HUDEP-2 (cell line): Measurements from ENCODE around the gene EPHB4.

Source experiments
- DNase-seq, 76 experiments: peaks; one replicate each; lab custom pipeline; 2025; ENCODE audit not compliant: unreplicated experiment in 76 of 76; lab: John Stamatoyannopoulos, UW

Gene EPHB4

DNA sequence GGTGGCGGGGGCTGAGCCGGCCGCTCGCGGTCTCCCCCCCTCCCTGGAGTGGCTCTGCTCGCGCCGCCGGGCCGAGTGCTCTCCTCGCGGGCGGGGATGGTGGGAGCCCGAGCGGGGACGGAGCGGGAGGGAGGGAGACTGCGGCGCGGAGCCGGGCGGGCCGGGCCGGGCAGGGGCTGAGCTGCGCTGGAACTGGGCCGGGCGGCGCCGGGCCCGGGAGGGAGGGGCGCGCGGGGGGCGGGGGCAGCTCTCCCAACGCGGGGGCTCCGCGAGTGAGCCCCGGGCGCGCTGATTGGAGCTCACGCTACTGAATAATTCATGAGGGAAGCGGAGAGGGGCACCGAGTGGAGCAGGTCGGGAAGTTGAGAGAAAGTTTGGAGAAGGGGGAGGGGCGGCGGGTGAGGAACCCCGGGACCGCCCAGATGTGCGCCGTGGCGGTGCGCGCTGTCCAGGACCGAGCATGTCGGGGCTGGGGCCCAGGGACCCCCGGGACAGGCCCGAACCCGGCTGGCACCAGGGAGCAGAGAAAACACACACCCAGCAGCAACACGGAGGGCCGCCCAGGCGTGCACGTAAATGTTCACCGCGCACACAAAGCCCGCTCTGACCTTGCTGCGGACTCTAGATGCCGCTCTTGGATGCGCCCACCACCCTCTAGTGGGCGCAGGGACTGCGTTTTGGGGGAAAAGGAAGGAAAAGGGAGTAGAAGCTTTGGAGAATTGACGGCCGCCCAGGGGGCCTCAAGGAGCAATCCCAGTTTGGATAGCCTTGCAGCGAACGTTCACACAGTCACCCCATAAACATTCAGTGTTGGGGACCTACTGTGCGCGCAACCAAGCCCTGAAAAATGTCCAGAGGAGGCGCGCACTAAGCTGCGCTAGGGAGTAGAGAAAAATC, at the start of gene EPHB4:
TSS of gene EPHB4 (minus strand) at position 194 of the 897 bp plus-strand sequence. CDS start 493 bp downstream, outside the sequence.
- peak in 72 of 76 experiments; percentile 36 to 87 (median 76) for DNase-seq

DNA sequence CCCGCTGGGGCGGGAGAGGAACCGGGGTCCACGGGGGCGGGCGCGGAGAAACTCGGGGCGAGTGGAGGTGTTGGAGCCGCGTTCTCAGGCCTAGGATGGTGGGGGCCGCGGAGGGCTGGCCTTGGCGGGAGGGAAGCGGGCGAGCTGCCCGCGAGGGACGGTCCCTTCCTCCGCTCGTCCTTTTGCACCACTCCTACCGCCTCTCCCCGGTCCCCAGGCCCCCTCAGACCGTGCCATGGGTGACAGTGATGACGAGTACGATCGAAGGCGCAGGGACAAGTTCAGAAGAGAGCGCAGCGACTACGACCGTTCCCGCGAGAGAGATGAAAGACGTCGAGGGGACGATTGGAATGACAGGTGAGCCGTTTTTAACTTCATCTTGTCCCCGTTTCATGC, 48.0 kb upstream of the EPHB4 start:
- DNase-seq = peak in 2 of 76 experiments; percentile 12 to 31

DNA sequence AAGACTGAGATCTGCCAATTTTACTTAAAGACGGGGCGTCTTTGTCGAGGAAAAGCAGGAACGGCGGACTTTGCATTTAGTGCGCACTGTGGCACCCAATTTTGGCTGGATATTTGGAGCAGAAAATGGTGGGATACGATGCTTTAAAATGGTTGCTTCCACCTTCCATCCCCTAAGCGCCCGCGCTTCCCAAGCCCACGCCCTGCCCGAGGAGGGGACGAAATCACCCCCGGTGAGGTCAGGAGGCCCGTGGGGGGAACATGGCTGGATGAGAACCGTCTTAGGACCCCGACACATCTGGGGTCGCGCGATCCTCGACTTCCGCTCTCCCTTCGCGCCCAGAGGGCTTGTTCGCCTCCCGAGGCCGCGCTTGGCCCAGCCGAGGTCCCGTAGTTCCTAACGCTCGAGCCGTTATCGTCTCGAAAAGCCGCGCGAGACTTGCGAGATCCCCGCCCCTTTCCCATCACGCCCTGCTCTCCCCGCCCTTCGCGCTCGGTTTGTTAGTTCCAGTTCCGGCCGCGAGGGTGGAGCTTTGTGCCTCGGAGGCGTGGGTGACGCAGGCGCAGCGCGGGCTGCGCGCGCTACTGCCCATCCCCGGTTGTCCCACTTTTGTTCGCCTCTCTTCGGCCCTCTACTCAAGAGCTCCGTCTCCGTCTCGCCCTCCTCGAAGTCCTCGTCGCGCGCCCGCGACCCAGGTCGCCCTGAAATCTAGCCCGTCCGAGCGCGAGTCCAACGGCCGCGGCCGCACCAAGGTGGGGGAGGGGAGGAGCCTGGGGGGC, 47.4 kb upstream of the EPHB4 start, which contains the start of gene SRRT:
TSS of gene SRRT (plus strand) at position 527 of the 779 bp plus-strand sequence. CDS start 488 bp downstream, outside the sequence.
- DNase-seq = peak in 75 of 76 experiments; percentile 16 to 98 (median 96)

DNA sequence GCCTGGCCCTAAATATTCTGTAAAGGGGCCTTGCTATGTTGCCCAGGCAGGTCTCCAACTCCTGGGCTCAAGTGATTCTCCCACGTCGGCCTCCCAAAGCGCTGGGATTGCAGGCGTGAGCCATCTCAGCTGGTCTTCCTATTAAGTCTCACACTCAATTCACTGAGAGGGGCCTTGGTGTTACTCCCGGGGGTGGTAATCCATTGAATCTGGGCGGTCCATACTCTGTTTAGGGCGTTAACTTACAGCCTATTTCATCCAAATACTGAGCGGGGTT, 46.9 kb upstream of the EPHB4 start:
- DNase-seq = no peak

DNA sequence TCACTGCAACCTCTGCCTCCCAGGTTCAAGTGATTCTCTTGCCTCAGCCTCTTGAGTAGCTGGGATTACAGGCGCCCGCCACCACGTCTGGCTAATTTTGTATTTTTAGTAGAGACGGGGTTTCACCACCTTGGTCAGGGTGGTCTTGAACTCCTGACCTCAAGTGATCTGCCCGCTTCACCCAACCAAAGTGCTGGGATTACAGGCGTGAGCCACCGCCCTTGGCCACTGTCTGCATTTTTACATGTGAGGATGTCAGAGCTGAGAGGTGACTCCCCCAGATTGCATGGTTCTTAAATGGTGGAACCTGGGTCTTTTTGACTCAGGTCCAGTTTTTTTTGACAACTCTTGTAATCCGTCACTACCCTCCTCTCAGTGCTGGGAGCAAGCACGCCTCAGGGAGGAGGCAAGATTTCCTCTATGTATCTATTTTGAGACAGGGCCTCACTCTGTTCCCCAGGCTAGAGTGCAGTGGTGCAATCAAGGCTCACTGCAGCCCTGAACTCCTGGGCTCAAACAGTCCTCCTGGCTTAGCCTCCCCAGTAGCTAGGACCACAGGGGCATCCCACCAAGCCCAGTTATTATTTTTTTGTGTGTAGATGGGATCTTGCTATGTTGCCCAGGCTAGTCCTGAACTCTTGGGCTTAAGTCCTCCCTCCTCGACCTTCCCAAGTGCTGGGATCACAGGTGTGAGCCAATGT, 46.4 kb upstream of the EPHB4 start:
- DNase-seq = no peak

DNA sequence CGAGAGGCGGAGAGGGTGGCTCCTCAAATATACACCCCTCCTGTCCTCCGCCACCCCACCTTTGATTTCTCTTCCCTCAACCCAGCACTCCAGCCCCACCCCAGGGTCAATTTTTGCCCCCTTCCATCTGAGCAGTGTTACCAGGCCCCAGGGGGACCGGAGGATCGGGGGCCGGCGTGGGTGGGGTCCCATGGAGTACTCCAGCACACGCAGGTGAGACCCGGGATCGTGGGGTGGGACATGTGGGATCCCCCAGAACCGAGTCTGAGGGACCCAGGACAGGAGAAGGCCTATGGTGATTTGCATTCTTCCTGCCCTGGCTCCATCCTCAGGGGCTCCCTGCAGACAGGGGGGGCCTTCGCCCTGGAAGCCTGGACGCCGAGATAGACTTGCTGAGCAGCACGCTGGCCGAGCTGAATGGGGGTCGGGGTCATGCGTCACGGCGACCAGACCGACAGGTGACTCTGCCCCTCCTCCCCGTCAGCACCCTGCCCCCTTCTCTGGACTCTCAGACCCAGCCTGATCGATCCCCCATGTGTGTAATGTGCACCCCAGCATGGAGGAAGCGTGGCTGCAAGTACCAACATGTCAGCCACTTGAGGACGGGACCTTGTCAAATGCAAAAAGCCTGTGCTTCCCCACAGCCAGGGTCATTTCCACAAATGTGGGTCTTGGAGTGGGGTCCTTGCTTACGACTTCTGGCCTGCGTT, 40.6 kb upstream of the EPHB4 start:
- DNase-seq = peak in 4 of 76 experiments; percentile 10 to 28 (median 24)

DNA sequence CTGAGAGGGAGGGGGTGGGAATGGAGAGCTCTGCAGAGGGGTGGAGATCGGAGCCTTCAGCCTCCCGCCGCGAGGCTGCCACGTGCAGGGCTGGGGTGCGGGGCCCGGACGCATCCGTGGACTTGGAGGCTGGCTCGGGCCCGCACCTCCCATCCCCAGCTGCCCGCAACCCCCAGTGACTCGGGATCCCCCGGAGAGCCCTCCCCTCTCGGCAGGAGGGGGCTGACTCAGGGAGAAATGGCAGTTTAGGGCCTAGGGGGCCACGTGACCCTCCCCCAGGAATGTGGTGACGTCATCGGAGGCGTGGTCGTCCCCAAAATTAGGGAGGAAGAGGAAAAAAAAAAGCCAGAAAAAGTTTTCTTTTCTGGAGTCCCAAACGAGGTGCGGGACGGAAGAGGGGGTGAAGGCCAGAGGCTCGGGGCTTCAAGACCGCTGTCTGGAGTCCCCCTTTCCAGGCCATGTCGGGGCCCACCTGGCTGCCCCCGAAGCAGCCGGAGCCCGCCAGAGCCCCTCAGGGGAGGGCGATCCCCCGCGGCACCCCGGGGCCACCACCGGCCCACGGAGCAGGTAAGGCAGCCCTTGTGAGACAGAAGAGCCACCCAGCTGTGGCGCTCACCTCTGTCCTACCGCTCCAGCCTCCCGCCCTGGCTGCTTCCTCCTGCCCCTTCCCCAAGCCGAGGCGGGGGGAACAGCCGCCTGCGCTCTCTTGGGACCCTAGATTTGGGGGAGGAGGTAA, 39.9 kb upstream of the EPHB4 start, which contains the start of gene TRIP6:
TSS of gene TRIP6 (plus strand) at position 348 of the 736 bp plus-strand sequence. CDS start at position 459, 111 bp downstream.
- DNase-seq = peak in 74 of 76 experiments; percentile 24 to 89 (median 75)

DNA sequence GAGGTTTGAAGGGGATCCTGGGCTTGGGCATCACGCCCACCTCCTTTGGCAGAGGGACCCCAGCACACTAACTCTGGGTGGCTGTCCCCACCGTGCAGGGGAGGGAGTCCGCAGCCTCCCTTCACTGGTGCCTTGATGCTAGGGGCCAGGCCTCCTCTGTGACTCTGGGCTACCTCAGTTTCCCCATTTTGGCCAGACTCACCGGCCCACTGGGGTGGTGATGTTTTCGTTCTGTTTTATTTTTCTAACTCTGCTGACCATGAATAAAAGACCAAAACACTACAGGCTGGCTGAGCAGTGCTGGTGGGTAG, 39.4 kb upstream of the EPHB4 start:
- peak in 1 of 76 experiments; percentile 50 for DNase-seq

DNA sequence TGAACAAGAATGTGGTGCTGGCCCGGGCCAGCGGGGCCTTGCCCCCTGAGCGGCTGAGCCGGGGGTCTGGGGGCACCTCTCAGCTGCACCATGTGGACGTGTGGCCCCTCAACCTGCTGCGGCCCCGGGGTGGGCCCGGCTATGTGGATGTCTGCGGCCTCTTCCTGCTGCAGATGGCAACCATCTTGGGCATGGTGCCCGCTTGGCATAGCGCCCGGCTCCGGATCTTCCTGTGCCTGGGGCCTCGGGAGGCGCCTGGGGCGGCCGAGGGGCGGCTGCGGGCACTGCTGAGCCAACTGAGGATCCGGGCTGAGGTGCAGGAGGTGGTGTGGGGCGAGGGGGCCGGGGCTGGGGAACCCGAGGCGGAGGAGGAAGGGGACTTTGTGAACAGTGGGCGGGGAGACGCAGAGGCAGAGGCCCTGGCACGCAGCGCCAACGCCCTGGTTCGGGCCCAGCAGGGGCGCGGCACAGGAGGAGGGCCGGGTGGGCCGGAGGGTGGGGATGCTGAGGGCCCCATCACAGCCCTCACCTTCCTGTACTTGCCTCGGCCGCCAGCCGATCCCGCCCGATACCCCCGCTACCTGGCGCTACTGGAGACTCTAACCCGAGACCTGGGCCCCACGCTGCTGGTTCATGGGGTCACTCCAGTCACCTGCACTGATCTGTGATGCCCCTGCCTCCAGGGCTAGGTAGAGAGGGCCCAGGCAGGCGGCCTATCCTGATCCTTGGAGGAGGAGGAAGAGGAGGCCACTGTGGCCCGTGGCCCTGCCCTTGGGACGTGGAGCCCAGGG, 38.8 kb upstream of the EPHB4 start:
- peak in 71 of 76 experiments; percentile 22 to 89 (median 69) for DNase-seq

DNA sequence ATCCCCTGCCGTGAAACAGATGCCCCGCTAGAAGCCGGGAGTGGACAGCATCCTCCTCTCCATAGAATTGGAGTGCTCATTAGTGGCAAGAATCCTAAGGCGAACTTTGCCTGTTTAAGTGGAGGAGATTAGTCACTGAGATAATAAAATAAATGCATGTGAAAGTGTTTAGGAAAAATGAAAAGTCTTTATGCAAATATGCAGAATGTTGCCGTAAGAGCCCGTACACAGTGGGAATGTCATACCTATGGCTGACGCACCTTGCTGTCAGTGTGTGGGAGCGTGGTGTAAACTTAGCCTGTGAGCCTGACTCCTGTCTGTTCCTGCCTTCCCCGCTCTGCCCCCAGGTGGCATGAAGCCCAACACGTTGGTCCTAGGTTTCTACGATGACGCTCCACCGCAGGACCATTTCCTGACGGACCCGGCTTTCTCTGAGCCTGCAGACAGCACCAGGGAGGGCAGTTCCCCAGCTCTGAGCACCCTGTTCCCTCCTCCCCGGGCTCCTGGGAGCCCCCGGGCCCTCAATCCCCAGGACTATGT, 38.1 kb upstream of the EPHB4 start:
- DNase-seq = no peak

DNA sequence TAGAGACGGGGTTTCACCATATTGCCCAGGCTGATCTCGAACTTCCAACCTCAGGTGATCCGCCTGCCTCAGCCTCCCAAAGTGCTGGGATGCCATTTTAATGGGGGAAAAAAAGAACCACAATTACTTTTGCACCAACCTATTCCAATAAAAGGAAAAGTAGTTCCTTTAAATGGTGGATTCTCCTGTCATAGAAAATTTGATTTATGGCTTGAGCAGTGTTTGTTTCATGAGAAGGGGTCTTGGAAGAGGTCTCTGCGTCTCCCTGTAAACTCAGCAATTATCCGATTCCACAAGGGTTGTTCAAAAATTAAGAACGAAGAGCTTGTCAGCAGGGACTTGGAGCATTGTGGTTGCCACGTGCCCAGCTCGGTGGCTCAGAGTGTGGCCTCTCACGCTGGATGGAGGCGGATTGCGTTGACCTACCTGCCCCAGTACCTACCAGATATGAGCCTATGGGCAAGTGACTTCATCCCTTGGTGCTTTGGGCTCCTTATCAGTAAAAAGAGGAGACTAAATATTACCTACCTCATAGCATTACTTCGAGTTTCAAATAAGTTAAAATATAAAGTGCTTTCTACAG, 37.0 kb upstream of the EPHB4 start:
- DNase-seq = no peak

DNA sequence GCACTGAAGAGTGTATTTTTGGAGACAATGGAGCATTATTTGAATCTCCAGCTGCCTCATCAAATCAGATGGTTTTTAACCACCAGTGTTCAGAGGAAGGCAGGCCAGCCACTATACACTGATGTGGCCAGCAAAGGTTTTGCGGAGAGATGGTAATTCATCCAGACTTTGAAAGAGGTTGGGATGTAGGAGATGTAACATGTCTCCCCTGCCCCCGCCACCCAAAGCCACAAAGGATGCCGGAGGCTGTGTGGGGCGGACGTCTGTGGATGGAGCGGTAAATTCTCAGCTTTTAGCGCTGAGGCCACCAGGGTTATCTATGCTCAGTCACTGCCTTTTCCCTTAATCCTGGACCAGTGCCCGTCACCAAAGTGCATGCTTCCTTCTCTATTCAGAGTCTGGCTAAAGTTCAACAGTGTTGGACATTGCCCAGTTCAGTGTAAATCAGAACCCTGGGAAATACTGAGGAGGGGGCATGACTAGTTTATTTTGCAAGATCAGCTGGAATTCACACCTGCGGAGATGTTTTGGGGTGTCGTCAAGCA, 36.2 kb upstream of the EPHB4 start:
- peak in 38 of 76 experiments; percentile 4 to 66 (median 34) for DNase-seq

DNA sequence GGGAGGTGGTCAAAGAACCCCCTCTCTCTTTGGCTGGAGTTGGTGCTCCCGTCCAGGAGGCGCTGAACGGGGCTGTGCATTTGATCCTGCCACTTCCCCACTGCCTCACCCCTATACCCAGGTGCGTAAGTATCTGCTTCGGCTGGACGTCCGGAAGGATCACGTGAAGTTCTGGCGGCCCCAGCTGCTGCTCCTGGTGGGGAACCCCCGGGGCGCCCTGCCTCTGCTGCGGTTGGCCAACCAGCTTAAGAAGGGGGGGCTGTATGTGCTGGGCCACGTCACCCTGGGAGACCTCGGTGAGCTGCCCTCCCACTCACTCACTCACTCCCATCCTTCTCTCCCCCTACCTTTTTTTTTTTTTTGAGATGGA, 34.3 kb upstream of the EPHB4 start:
- DNase-seq = no peak

DNA sequence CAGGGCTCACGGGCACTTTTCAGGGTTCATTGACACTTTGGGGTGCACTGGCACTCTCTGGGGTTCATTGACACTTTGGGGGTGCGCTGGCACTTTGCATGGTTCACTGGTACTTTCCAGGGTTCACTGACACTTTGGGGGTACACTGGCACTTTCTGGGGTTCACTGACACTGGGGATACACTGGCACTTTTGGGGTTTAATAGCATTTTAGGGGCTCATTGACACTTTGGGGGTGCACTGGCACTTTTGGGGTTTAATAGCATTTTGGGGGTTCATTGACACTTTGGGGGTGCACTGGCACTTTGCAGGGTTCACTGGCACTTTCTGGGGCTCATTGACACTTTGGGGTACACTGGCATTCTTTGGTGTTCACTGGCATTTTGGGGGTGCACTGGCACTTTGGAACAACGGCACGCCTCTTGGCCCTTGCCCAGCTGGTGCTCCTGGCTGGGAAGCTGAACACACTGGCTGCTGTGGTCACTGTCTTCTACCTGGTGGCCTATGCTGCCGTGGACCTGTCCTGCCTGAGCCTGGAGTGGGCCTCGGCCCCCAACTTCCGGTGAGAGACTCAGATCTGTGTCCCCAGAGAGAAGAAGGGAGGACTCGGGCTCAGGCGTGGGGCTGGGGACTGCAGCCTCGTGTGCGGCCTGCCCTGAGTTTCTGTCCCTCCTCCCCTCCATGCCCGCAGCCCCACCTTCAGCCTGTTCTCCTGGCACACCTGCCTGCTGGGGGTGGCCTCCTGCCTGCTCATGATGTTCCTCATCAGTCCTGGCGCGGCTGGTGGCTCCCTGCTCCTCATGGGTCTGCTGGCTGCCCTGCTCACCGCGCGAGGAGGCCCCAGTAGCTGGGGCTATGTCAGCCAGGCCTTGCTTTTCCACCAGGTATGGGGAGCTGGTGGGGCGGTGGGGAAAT, 33.6 kb upstream of the EPHB4 start:
- DNase-seq = no peak

DNA sequence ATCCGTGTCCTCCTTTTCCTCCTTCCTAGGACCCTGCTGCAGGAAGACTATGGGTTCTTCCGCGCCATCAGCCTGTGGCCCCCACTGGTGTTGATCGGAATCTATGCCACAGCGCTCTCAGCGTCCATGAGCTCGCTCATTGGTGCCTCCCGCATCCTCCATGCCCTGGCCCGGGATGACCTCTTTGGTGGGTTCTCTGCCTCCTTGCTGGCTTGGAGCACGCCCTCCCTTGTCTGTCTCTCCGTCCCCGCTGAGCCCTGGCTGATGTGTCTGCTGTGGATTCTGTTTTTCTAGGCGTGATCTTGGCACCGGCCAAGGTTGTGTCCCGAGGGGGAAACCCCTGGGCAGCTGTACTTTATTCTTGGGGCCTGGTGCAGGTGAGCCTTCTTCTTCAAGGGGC, 32.5 kb upstream of the EPHB4 start:
- DNase-seq = no peak

DNA sequence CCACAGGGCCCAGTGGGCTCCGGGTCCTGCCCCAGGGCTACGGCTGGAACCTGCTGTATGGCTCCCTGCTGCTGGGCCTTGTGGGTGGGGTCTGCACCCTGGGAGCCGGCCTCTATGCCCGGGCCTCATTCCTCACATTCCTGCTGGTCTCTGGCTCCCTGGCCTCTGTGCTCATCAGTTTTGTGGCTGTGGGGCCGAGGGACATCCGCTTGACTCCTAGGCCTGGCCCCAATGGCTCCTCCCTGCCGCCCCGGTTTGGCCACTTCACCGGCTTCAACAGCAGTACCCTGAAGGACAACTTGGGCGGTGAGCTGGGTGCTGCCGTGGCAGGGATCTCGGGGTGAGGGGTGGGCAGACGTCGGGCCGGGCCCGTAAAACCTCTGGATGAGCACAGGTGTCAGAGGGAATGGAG, 29.6 kb upstream of the EPHB4 start:
- no peak for DNase-seq

DNA sequence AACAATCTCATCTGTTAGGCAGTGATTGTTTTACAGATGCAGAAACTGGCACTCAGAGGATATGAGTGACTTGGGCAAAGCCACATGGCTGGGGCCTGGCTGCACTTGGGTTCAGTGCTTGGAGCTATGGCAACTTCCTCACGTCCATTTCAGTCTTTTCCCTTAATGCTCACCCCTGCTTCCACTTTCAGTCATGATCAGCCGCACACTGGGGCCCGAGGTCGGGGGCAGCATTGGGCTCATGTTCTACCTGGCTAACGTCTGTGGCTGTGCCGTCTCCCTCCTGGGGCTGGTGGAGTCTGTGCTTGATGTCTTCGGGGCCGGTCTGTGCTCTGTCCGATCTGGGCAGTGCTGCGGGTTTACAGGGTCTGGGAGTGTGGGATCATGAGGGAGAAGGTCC, 28.2 kb upstream of the EPHB4 start:
- no peak for DNase-seq
